Fibroblast of skin of right biceps (primary cell): ENCODE measurements around the gene CBY3.
"Not testable (repeated sequence)": the region's sequence is repeated elsewhere in the genome, so short reads cannot be mapped to it uniquely, and the experiment has no call there.

Source experiments
- DNase-seq: peaks from one replicate; pipeline ENCODE4 v3.0.0-alpha.2; 2013

Gene CBY3

GRCh38 chr5:179661647-179662046 lies 19.2 kb downstream of the CBY3 start:
- DNase-seq: not testable (repeated sequence)

- DNase-seq: peak; percentile 39
Observed at GRCh38 chr5:179658179-179658856, 22.5 kb downstream of the CBY3 start.

GRCh38 chr5:179657302-179658178 lies 23.3 kb downstream of the CBY3 start:
- DNase-seq: not testable (repeated sequence)

- not testable (repeated sequence) for DNase-seq
Observed at GRCh38 chr5:179653135-179653534, 27.7 kb downstream of the CBY3 start.

- DNase-seq: not testable (repeated sequence)
Observed at GRCh38 chr5:179650245-179650644, 30.6 kb downstream of the CBY3 start.

GRCh38 chr5:179649166-179649703 lies 31.6 kb downstream of the CBY3 start:
- DNase-seq: not testable (repeated sequence)

- DNase-seq: no peak
Observed at GRCh38 chr5:179648410-179648809, 32.4 kb downstream of the CBY3 start.

- DNase-seq: not testable (repeated sequence)
Observed at GRCh38 chr5:179644766-179645165, 36.1 kb downstream of the CBY3 start.

GRCh38 chr5:179643141-179643920 lies 37.5 kb downstream of the CBY3 start:
- not testable (repeated sequence) for DNase-seq

- not testable (repeated sequence) for DNase-seq
Observed at GRCh38 chr5:179642626-179643025, 38.2 kb downstream of the CBY3 start.

GRCh38 chr5:179641745-179642144 lies 39.1 kb downstream of the CBY3 start:
- DNase-seq: not testable (repeated sequence)

GRCh38 chr5:179639296-179639695 lies 41.5 kb downstream of the CBY3 start:
- DNase-seq: not testable (repeated sequence)

GRCh38 chr5:179634370-179635172 lies 46.3 kb downstream of the CBY3 start:
- not testable (repeated sequence) for DNase-seq

GRCh38 chr5:179633501-179634369 lies 47.1 kb downstream of the CBY3 start:
- DNase-seq: not testable (repeated sequence)
